ENCODE results near the gene QPRT.
"Not testable (repeated sequence)": the region's sequence is repeated elsewhere in the genome, so short reads cannot be mapped to it uniquely, and the experiment has no call there.

The QPRT gene

GRCh38 chr16:29662000-29662728 lies 16.8 kb upstream of the QPRT start:
- no peak for DNase-seq (ENCODE audit: low spot score)
- FAIRE-seq = no peak

- no peak for FAIRE-seq
- no peak for DNase-seq (ENCODE audit: low spot score)
Measured at GRCh38 chr16:29662729-29663015, 16.3 kb upstream of the QPRT start.

GRCh38 chr16:29663016-29663806 lies 15.8 kb upstream of the QPRT start, which contains the start of gene SPN:
Gene SPN, plus strand, starts transcription at chr16:29663247. Its CDS starts 482 bp downstream, at chr16:29663729.
- DNase-seq (ENCODE audit: low spot score) (no peak), FAIRE-seq (no peak)

DNA sequence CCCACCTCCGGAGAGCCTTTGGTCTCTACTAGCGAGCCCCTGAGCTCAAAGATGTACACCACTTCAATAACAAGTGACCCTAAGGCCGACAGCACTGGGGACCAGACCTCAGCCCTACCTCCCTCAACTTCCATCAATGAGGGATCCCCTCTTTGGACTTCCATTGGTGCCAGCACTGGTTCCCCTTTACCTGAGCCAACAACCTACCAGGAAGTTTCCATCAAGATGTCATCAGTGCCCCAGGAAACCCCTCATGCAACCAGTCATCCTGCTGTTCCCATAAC lies 15.2 kb upstream of the QPRT start:
- DNase-seq (ENCODE audit: low spot score) (no peak), FAIRE-seq (no peak)

- no peak for FAIRE-seq
- no peak for DNase-seq (ENCODE audit: low spot score)
Measured at GRCh38 chr16:29664091-29664921, 14.7 kb upstream of the QPRT start.

- no peak for DNase-seq (ENCODE audit: low spot score)
- FAIRE-seq = no peak
Measured at GRCh38 chr16:29665294-29666077, 13.5 kb upstream of the QPRT start.

DNA sequence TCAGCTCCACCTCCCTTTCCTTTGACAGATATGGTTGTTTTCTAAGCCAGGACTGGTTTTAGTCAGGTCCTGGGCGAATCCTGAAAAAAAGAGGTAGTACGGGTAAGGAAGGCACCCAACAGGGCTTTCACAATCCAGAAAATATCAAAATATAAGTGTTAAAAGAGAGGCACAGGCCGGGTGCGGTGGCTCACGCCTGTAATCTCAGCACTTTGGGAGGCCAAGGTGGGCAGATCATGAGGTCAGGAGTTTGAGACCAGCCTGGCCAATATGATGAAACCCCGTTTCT lies 11.7 kb upstream of the QPRT start:
- FAIRE-seq = not testable (repeated sequence)

DNA sequence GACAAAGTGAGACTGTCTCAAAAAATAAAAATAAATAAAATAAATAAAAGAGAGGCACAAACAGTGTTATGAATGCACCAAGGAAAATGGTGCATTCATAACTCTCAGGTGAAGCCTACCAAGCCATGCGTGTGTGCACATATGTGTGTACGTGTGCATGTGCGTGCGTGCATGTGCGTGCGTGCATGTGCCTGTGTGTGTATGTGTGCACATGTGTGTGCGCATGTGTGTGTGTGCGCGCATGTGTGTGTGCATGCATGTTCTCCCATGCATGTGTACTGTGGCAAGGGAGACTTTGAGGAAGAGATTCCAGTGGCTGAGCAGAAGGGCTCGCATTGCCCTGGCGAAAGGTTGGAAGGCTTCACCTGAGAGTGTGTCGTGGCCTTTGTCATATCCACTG lies 11.2 kb upstream of the QPRT start:
- no peak for DNase-seq (ENCODE audit: low spot score)
- FAIRE-seq = no peak

More for the DNA sequence above, 11.7 kb upstream of the QPRT start:
- not testable (repeated sequence) for DNase-seq (ENCODE audit: low spot score)

- no peak for DNase-seq (ENCODE audit: low spot score)
- no peak for FAIRE-seq
Measured at GRCh38 chr16:29668267-29668666, 10.7 kb upstream of the QPRT start.

GRCh38 chr16:29673501-29673900 lies 5.5 kb upstream of the QPRT start:
- FAIRE-seq = no peak
- DNase-seq (ENCODE audit: low spot score) = no peak

GRCh38 chr16:29674188-29674587 lies 4.8 kb upstream of the QPRT start:
- DNase-seq (ENCODE audit: low spot score) = no peak
- FAIRE-seq = no peak

- no peak for FAIRE-seq
- no peak for DNase-seq (ENCODE audit: low spot score)
Measured at GRCh38 chr16:29675811-29676643, 3.0 kb upstream of the QPRT start.

- FAIRE-seq (no peak), DNase-seq (ENCODE audit: low spot score) (no peak)
Measured at GRCh38 chr16:29676989-29677785, 1.8 kb upstream of the QPRT start.

GRCh38 chr16:29680180-29680598 lies 1.2 kb downstream of the QPRT start:
- peak; percentile 75 for DNase-seq (ENCODE audit: low spot score)
- peak; percentile 81 for FAIRE-seq

DNA sequence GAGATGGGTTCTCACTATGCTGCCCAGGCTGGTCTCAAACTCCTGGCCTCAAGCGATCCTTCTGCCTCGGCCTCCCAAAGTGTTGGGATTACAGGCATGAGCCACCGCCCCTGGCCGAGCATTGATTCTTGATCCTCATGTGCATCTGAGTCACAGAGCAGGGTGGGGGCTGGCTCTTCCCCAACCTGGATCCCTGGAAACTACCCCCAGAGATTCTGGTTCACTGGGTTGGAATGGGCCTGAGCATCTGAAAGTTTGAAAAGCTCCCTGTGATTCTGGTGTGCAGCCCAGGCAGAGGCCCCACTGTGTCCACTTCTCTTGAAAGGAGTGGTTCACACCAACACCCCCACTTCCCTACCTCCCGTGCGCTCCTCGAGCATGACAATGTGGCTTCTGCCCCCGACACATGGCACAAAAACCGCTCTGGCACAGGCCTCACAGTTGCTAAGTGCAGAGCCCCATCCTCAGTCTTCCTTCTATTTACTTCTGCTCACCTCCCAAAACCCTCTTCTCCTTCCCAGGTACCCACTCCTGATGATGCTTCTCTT lies 4.6 kb downstream of the QPRT start:
- no peak for DNase-seq (ENCODE audit: low spot score)
- no peak for FAIRE-seq

DNA sequence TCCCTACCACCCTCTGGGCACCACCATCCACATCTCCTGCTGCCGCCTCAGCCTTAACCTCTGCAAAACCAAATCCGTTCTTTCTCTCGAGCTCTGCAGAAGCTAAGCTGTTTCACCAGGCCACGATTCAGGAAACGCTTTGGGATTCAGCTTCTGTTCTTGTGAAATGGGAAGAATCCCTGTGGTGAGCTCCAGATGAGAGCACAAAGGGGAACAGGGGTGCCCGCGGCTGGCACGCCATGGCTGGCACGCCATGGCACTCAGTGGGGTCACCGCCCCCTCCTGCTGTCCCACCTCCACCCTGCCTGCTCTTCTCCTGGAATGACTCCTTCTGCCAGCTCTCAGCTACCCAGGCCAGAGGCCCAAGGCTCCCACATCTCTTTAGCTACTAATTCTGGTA lies 5.7 kb downstream of the QPRT start:
- FAIRE-seq (no peak), DNase-seq (ENCODE audit: low spot score) (no peak)

- DNase-seq (ENCODE audit: low spot score) (no peak), FAIRE-seq (no peak)
Measured at GRCh38 chr16:29686740-29687332, 7.9 kb downstream of the QPRT start.

- FAIRE-seq (no peak), DNase-seq (ENCODE audit: low spot score) (no peak)
Measured at GRCh38 chr16:29687755-29688154, 8.8 kb downstream of the QPRT start.

DNA sequence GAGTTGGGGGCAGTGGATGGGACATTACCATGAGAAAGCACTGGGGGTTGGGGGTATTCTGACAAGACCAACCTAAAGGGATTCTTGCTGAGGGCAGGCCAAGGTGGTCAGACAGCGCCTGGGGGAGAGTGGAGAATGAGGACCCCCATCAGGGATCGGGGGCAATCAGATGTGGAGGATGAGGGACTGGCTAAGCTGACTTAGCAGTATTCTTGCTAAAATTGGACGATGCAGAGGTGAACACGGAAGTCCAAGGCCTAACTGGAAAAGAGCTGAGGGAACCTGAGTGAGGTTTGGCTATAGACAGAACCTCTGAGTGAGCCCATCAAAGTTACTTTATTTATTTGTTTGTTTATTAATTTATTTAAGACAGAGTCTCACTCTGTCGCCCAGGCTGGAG lies 9.2 kb downstream of the QPRT start:
- no peak for DNase-seq (ENCODE audit: low spot score)
- no peak for FAIRE-seq

All from RCC 7860 (cell line).